Panc1 (cell line): ENCODE data around the gene B4GALT5.

Experiments
- CTCF ChIP-seq: fragments of 450-650 bp; IDR thresholded peaks from 2 replicates; pipeline ENCODE4 v1.5.1; 2017; ENCODE audit warnings: mild to moderate bottlenecking
- POLR2AphosphoS5 ChIP-seq: IDR thresholded peaks from 2 replicates; pipeline ENCODE4 v1.6.1; 2012; ENCODE audit warnings: mild to moderate bottlenecking, low read depth, low read length, moderate library complexity

GRCh38 chr20:49751397-49751736 lies 37.7 kb upstream of the B4GALT5 start:
- no peak for TF ChIP-seq CTCF
- no peak for TF ChIP-seq POLR2AphosphoS5
